ENCODE data around the gene ACTRT2. TPM values are rescaled to one million over a fixed set of nuclear protein-coding genes. Genes with fewer than 3 reads are reported as not detected.

The ACTRT2 gene
- total RNA-seq, 1 donor from 2014 or later, result not detected

GRCh38 chr1:3031401-3032221 lies 10.3 kb downstream of the ACTRT2 start:
- no peak for DNase-seq (ENCODE audit: low read depth in 2 of 2)

- DNase-seq (ENCODE audit: low read depth in 2 of 2), result no peak
Observed at GRCh38 chr1:3032371-3033039, 11.2 kb downstream of the ACTRT2 start.

DNA sequence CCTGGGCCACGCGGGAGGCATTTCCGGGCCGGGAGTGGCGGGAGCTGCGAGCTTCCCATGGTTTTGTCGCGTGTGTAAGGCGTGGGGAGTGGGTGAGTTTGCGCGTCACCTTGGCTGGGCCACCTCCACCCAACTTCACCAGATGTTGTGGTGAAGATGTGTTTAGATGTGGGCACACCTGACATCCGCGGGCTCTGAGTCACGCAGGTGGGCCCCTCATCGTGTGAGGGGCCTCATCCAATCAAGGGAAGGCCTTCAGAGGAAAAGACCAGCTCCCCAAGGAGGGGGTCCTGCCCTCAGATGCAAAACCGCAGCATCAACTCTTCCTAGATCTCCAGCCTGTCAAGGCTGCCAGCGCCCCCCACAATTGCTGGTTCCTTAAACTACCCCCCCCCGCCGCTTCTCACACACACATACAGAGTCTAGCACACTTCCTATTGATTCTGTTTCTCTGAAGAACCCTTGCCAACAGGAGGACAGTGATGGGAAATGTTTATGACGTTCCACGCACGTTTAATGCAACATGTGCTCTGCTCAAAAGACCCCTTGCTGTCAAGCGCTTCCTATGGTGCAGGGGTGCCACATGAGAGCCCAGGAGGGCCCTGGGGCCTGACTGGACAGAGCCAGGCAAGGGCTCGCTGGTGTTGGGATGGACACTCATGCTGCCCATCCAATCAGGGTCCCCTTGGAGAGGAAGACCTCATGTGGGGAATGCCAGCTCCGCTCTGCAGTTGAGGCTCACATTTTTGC lies 11.9 kb downstream of the ACTRT2 start:
- DNase-seq (ENCODE audit: low read depth in 2 of 2), result no peak

GRCh38 chr1:3033790-3034090 lies 12.5 kb downstream of the ACTRT2 start:
- no peak for DNase-seq (ENCODE audit: low read depth in 2 of 2)

DNA sequence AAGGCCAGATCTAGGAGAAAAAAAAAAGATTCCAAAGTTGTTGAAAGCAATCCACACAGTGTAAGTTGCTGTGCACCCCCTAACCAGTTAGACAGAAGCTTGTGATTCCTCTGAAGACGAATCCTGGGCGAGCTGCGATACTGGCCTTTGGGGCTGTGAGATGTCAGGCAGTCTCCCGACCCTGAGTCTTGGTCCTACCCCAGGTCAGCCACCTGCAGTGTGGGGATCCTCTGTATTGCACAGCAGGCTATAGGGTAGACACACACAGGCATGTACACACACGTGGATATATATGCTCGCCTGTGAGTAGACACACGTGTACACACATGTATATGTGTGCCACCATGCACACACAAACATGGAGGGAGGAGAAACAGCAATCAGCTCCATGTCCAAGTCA lies 12.9 kb downstream of the ACTRT2 start:
- DNase-seq (ENCODE audit: low read depth in 2 of 2), result no peak

DNA sequence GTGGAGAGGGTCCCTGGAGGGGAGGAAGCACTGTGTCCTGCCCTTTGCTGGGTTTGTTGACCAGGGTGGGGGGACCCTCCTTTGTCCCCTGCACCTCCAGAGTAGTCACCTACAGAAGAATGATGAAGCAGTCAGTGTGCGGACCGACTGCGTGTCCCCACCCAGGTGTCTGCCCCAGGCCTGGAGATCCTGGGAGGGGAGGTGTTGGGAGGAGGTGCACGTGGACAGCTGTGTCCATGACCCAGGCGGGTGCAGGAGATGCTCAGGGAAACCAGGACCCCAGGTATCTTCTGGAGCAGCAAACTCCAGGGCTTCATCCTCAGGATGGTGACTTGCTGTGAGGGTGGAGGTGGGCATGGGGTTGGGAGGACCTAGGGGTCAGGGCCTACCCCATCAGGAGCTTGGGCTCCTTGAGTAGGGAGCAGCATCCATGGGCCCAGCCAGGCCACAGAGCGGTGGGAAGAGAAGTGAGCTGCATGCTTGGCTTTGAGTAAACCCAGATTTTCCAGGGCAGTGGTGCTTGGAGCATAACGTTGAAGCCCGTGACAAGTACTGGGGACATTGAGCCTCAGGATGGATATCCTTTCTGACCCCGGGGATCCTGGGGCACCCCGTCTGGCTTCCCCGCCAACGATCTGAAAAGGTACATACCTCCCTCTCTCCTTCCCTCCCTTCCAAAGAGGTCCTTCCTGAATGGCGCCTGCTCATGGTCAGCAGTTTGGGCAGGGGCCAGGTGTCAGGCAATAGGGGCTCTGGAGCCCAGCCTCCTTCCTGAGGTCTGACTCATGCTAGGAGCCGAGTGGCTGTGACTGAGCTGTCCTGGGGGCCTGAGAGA lies 13.7 kb downstream of the ACTRT2 start:
- no peak for DNase-seq (ENCODE audit: low read depth in 2 of 2)

DNA sequence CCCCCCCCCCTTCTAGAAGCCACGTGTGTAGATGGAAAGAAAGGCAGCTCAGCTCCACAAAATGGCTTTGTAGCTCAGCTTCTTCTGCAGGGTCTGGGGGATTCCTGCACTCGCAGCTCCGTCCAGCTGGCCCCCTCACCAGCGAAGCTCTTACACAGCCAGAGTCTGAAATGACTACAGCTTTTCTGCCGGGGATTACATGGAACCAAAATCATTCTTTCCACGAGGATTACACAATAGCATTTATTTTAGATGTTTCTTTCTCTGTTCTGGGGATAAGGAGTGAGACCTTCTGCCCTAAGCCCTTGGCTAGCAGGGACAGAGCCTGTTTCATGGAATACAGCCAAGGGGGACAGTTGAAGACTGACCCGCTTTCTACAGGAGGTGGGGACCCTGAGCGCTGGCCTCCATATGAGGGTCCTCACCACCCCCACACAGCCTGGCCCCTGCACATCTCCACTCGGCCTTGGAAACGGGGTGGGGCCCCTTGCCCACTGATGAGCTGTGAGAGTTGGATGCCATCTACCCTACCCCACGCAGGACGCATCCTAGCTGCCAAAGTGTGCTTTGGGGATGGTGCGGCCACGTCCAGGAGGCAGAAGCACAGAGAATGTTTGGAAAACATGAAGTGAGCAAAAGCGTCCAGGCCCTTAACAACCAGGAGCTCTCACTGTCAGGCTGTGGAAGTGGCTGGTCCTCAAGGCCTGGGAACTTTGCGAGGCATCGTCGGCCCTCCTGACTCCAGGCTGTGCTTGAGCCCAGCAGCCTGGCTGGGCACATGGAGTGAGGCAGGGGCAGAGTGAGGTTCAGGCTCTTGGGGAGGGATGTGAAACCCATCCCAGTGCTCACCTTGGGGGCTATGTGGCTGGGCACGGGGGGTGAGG lies 14.5 kb downstream of the ACTRT2 start:
- DNase-seq (ENCODE audit: low read depth in 2 of 2), result no peak

DNA sequence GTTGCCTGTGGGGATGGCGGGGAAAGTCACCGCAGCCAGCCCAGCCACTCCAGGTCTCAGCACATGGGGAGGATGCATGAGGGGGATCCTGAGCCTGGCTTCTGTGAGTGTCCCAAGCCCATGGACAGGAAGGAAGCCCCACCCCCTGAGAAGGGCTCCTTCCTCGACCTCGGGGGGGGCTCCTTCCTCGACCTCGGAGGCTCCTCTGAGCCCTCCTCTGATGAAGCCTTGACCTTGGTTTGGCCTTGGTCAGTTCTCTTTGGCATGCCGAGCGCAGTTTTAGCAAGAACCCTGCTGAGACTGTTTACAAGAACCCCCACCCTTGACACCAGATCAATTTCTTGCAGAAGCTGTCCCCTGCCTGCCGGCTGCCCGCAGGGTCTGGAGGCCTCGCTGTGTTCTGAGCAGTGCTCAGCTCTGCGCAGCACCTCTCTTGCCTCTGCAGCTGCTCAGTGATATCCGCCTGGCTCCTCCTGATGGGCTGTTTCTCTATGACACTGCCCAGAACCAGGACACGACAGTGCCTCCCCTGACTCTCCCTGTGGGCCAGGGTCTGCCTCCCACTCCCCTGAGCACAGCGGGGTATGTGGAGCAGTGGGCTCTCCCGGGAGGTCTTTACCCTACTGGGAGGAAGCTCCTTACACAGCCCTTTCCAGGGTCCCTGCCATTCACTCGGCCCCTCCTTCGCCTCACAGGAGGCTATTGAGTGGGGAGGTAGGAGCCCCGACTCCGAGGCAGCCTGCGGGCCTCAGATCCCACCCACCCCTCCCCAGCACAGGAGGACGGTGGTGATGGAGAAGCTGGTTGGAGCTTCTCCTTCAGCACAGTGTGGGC lies 15.4 kb downstream of the ACTRT2 start:
- DNase-seq (ENCODE audit: low read depth in 2 of 2), result no peak

DNA sequence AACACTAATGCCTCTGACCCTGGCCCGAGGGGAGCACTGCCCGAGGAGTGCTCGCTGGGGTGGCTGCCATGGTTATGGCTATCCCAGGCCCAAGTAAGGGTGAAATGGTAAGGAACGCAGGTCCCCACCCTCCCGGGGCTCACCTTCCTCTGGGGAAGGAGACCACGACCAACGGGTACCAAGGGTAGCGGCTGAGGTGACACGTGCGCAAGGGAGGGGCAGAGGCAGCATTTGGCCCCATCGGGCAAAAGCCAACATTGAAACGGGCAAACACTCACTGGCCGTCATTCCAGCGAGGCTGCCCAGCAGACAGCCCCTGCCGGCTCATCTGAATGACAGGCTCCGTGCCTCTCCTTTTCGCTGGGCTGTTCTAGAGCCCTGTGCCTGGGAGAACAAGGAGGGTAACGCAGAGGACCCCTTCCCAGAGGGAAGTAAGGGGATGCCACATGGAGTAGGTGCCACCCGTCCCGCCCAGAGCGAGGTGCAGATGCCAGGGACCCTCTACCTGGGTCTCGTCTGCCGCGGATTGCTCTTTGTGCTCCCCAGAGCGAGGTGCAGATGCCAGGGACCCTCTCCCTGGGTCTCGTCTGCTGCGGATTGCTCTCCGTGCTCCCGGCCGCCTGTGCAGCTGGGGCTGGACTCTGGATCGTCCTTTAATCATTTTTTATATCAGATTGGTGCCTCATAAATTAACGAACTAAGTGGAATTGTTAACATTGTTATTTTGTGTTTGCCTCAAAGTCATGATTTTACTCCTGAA lies 16.2 kb downstream of the ACTRT2 start:
- DNase-seq (ENCODE audit: low read depth in 2 of 2), result no peak

GRCh38 chr1:3038113-3038551 lies 16.9 kb downstream of the ACTRT2 start:
- no peak for DNase-seq (ENCODE audit: low read depth in 2 of 2)

DNA sequence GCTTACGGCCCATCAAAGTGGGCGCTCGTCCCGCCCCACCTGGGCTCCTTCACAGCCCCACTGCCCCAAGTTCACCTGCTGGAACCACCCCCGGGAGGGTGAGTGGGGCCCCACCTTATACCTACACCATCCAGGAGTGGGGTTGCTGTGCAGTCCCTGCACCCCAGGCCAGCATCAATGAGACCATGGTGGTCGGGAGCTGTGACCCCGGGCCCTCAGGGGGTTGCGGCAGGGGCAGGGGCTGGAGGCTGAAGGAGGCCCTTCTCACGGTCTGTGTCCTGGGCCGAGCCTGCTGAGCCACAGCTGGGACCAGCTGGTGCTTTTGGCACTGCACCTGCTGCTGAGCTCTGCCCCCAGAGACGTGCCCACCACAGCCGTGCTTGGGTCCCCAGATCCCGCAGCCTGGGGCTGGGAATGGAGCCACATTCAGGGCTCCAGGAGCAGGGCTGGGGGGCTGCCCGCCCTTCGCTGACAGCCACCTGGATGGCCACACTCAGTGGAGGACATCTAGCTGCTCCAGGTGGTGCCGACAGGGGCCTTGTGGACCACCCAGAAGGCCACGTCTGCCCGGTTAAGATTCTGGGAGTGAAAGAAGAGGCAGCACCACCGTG lies 17.4 kb downstream of the ACTRT2 start:
- DNase-seq (ENCODE audit: low read depth in 2 of 2), result no peak

- no peak for DNase-seq (ENCODE audit: low read depth in 2 of 2)
Observed at GRCh38 chr1:3040004-3040403, 18.7 kb downstream of the ACTRT2 start.

DNA sequence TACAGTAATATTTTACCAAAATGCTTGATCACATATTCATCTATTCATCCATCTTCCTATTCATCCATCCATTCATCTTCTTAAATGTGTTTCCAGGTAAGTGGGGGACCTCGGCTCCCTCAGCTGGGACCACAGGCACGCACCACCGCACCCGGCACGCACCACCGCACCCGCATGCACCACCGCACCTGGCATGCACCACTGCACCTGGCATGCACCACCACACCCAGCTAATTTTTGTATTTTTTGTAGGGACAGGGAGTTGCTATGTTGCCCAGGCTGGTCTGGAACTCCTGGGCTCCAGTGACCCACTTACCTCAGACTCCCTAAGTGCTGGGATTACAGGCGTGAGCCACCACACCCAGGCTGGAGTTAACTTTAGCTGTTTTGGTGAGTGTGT lies 21.2 kb downstream of the ACTRT2 start:
- DNase-seq (ENCODE audit: low read depth in 2 of 2), result no peak

DNA sequence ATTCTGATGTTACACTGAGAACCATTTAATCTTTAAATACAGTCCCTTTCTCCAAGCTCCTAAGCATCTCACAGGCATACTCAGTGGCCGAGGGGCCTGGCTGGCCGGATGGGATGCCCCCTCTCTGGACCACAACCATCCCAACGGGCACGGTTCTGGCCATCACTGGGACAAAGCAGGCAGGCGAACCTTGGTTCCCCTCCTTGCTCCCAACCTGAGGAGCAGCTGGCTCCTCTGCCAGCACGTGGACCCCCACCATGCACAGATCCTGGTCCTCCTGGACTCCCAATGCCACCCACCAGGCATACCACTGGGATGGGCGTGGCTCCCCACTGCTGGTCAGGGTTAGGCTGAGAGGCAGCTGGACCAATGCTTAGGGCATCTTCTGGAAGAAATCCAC lies 27.9 kb downstream of the ACTRT2 start:
- no peak for DNase-seq (ENCODE audit: low read depth in 2 of 2)

DNA sequence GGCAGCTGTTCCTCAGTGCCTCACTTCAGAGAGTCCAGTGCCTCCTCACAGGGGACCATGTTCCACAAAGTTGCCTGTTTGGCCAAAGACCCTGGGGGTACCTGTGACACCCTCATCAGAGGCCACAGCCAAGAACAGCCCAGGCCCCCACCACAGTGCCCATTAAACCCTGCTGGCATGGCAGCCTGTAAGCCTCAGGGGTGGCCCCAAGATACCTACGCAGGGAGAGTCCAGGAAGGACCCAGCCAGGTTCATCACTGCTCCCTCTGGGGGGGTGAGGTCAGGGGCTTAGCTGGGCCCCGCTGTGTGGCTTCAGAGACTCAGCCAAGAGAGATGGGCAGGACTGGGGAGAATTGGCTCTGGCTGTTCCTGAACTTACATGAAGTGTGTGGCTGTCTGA lies 28.6 kb downstream of the ACTRT2 start:
- no peak for DNase-seq (ENCODE audit: low read depth in 2 of 2)

DNA sequence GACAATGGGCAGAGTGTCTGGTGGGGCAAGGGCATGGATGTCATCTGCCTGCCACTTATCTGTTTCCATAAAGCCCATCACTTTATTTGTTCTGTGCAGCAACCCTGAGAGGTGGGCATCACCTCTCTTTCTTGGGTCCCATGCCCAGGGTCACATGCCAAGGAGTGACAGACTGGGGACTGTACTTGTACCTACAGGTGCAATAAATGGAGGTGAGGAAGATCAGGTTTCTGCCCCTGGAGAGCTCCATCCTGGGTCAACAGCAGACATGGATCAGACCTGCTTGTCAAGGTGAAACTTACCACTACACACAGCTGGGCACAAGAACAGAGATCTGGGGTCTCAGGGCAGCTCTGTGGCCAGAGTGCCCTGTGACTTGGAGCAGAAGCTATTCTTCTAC lies 29.3 kb downstream of the ACTRT2 start:
- DNase-seq (ENCODE audit: low read depth in 2 of 2), result no peak

- no peak for DNase-seq (ENCODE audit: low read depth in 2 of 2)
Observed at GRCh38 chr1:3051270-3052268, 30.3 kb downstream of the ACTRT2 start.

Data from dermis microvascular lymphatic vessel endothelial cell (primary cell).